Kasumi-1 (cell line): ENCODE measurements around the gene MED16.
A peak's percentile ranks its signal among the peaks of the same experiment; 100 is the strongest.
"Not testable (repeated sequence)": the region's sequence is repeated elsewhere in the genome, so short reads cannot be mapped to it uniquely, and the experiment has no call there.

Source experiments
- DNase-seq, 2 experiments: peaks; one replicate each; lab custom pipeline; 2025; lab: John Stamatoyannopoulos, UW

MED16 gene

GRCh38 chr19:854549-854948 lies 38.4 kb downstream of the MED16 start:
- no peak for DNase-seq

- DNase-seq, result not testable (repeated sequence)
Observed at GRCh38 chr19:853614-854220, 39.3 kb downstream of the MED16 start.

GRCh38 chr19:853014-853585 lies 39.9 kb downstream of the MED16 start:
- DNase-seq, result no peak

- DNase-seq, result peak; percentile 22 to 26
Observed at GRCh38 chr19:852136-853013, 40.6 kb downstream of the MED16 start, which contains the start of gene ELANE. TSS of gene ELANE (plus strand) at chr19:852303. CDS start at chr19:852329, 26 bp downstream.

GRCh38 chr19:850979-851335 lies 42.0 kb downstream of the MED16 start:
- no peak for DNase-seq

- peak; percentile 67 for DNase-seq
Observed at GRCh38 chr19:850221-850978, 42.6 kb downstream of the MED16 start.

- DNase-seq, result not testable (repeated sequence)
Observed at GRCh38 chr19:849195-849594, 43.8 kb downstream of the MED16 start.

- DNase-seq, result peak; percentile 39 to 43
Observed at GRCh38 chr19:848386-848921, 44.5 kb downstream of the MED16 start.

- no peak for DNase-seq
Observed at GRCh38 chr19:845707-846521, 47.1 kb downstream of the MED16 start.

GRCh38 chr19:844546-844971 lies 48.4 kb downstream of the MED16 start:
- DNase-seq, result peak in 1 of 2 experiments; percentile 31

- DNase-seq, result no peak
Observed at GRCh38 chr19:843836-844545, 49.0 kb downstream of the MED16 start.

- DNase-seq, result no peak
Observed at GRCh38 chr19:843180-843835, 49.7 kb downstream of the MED16 start.

- DNase-seq, result not testable (repeated sequence)
Observed at GRCh38 chr19:842802-843179, 50.2 kb downstream of the MED16 start.

GRCh38 chr19:840519-841206 lies 52.3 kb downstream of the MED16 start, which contains the start of gene PRTN3:
TSS of gene PRTN3 (plus strand) at chr19:840999. CDS start at chr19:841009, 10 bp downstream.
- DNase-seq, result peak; percentile 45 to 50

- no peak for DNase-seq
Observed at GRCh38 chr19:835210-835810, 57.7 kb downstream of the MED16 start.

- DNase-seq, result no peak
Observed at GRCh38 chr19:834216-834615, 58.8 kb downstream of the MED16 start.

GRCh38 chr19:831407-832369 lies 61.3 kb downstream of the MED16 start:
- no peak for DNase-seq
